ENCODE data around the gene CCDC150.

The CCDC150 gene

GRCh38 chr2:196745711-196746110 lies 106.2 kb downstream of the CCDC150 start:
- FAIRE-seq (peak; percentile 75), DNase-seq (ENCODE audit: insufficient read length, low spot score) (no peak)
- TF ChIP-seq PAX5 (IDR thresholded peaks at IDR 0.05; ENCODE audit: insufficient read depth, low read length, severe bottlenecking) (no peak), POLR2AphosphoS5 (IDR thresholded peaks at IDR 0.05; ENCODE audit: low read depth, low read length) (no peak), POU2F2 (IDR thresholded peaks at IDR 0.05; ENCODE audit: low read depth, low read length) (no peak), TAF1 (IDR thresholded peaks at IDR 0.05; ENCODE audit: low read depth, low read length) (no peak), SPI1 (IDR thresholded peaks at IDR 0.05; ENCODE audit: low read depth, low read length) (no peak), POLR2A (IDR thresholded peaks at IDR 0.05; ENCODE audit: low read depth, low read length) (no peak)

- TF ChIP-seq POLR2AphosphoS5 (IDR thresholded peaks at IDR 0.05; ENCODE audit: low read depth, low read length), result no peak
- TF ChIP-seq POLR2A (IDR thresholded peaks at IDR 0.05; ENCODE audit: low read depth, low read length), result no peak
- DNase-seq (ENCODE audit: insufficient read length, low spot score) (no peak), FAIRE-seq (no peak)
These were observed 107.9 kb downstream of the CCDC150 start for GRCh38 chr2:196747400-196747799.

- DNase-seq (ENCODE audit: insufficient read length, low spot score) (no peak), FAIRE-seq (no peak)
- no peak for TF ChIP-seq POU2F2 (IDR thresholded peaks at IDR 0.05; ENCODE audit: low read depth, low read length)
- TF ChIP-seq POLR2AphosphoS5 (IDR thresholded peaks at IDR 0.05; ENCODE audit: low read depth, low read length), result no peak
- TF ChIP-seq TAF1 (IDR thresholded peaks at IDR 0.05; ENCODE audit: low read depth, low read length), result no peak
These were observed 108.6 kb downstream of the CCDC150 start for GRCh38 chr2:196748123-196748522.

GRCh38 chr2:196750291-196750923 lies 110.9 kb downstream of the CCDC150 start:
- no peak for FAIRE-seq
- DNase-seq (ENCODE audit: insufficient read length, low spot score), result no peak
- TF ChIP-seq POU2F2 (IDR thresholded peaks at IDR 0.05; ENCODE audit: low read depth, low read length) (no peak), SPI1 (IDR thresholded peaks at IDR 0.05; ENCODE audit: low read depth, low read length) (no peak), PAX5 (IDR thresholded peaks at IDR 0.05; ENCODE audit: insufficient read depth, low read length, severe bottlenecking) (no peak), POLR2A (IDR thresholded peaks at IDR 0.05; ENCODE audit: low read depth, low read length) (no peak), POLR2AphosphoS5 (IDR thresholded peaks at IDR 0.05; ENCODE audit: low read depth, low read length) (no peak), TAF1 (IDR thresholded peaks at IDR 0.05; ENCODE audit: low read depth, low read length) (no peak)

- TF ChIP-seq POLR2A (IDR thresholded peaks at IDR 0.05; ENCODE audit: low read depth, low read length) (no peak), SPI1 (IDR thresholded peaks at IDR 0.05; ENCODE audit: low read depth, low read length) (no peak), POU2F2 (IDR thresholded peaks at IDR 0.05; ENCODE audit: low read depth, low read length) (no peak), POLR2AphosphoS5 (IDR thresholded peaks at IDR 0.05; ENCODE audit: low read depth, low read length) (no peak), TAF1 (IDR thresholded peaks at IDR 0.05; ENCODE audit: low read depth, low read length) (no peak), PAX5 (IDR thresholded peaks at IDR 0.05; ENCODE audit: insufficient read depth, low read length, severe bottlenecking) (no peak)
- DNase-seq (ENCODE audit: insufficient read length, low spot score) (peak; percentile 41), FAIRE-seq (peak; percentile 91)
These were observed 111.6 kb downstream of the CCDC150 start for GRCh38 chr2:196750977-196751631.

GRCh38 chr2:196758474-196759377 lies 119.2 kb downstream of the CCDC150 start:
- TF ChIP-seq TAF1 (IDR thresholded peaks at IDR 0.05; ENCODE audit: low read depth, low read length), result no peak
- no peak for TF ChIP-seq POU2F2 (IDR thresholded peaks at IDR 0.05; ENCODE audit: low read depth, low read length)
- no peak for TF ChIP-seq SPI1 (IDR thresholded peaks at IDR 0.05; ENCODE audit: low read depth, low read length)
- no peak for TF ChIP-seq POLR2AphosphoS5 (IDR thresholded peaks at IDR 0.05; ENCODE audit: low read depth, low read length)
- TF ChIP-seq PAX5 (IDR thresholded peaks at IDR 0.05; ENCODE audit: insufficient read depth, low read length, severe bottlenecking), result no peak
- TF ChIP-seq POLR2A (IDR thresholded peaks at IDR 0.05; ENCODE audit: low read depth, low read length), result no peak
- DNase-seq (ENCODE audit: insufficient read length, low spot score) (no peak), FAIRE-seq (no peak)

- no peak for DNase-seq (ENCODE audit: insufficient read length, low spot score)
- no peak for FAIRE-seq
- TF ChIP-seq POLR2A (IDR thresholded peaks at IDR 0.05; ENCODE audit: low read depth, low read length) (no peak), TAF1 (IDR thresholded peaks at IDR 0.05; ENCODE audit: low read depth, low read length) (no peak), SPI1 (IDR thresholded peaks at IDR 0.05; ENCODE audit: low read depth, low read length) (no peak)
These were observed 119.8 kb downstream of the CCDC150 start for GRCh38 chr2:196759378-196759706.

GRCh38 chr2:196767101-196767500 lies 127.6 kb downstream of the CCDC150 start:
- TF ChIP-seq SPI1 (IDR thresholded peaks at IDR 0.05; ENCODE audit: low read depth, low read length), result no peak
- no peak for TF ChIP-seq POLR2A (IDR thresholded peaks at IDR 0.05; ENCODE audit: low read depth, low read length)
- TF ChIP-seq TAF1 (IDR thresholded peaks at IDR 0.05; ENCODE audit: low read depth, low read length), result no peak
- no peak for TF ChIP-seq POLR2AphosphoS5 (IDR thresholded peaks at IDR 0.05; ENCODE audit: low read depth, low read length)
- no peak for TF ChIP-seq PAX5 (IDR thresholded peaks at IDR 0.05; ENCODE audit: insufficient read depth, low read length, severe bottlenecking)
- TF ChIP-seq POU2F2 (IDR thresholded peaks at IDR 0.05; ENCODE audit: low read depth, low read length), result no peak
- FAIRE-seq (no peak), DNase-seq (ENCODE audit: insufficient read length, low spot score) (no peak)
